CD4-positive, alpha-beta T cell (primary cell): ENCODE results near the gene KIAA0319L. TPM values are rescaled to one million over a fixed set of nuclear protein-coding genes. Genes with fewer than 3 reads are reported as not detected.
A peak's percentile ranks its signal among the peaks of the same experiment; 100 is the strongest.

Source experiments
- ATAC-seq: fragments of 200-7000 bp; cut with Tn5 transposase; one replicate; pipeline ENCODE4 v1.10.0; 2022; ENCODE audit warnings: mild to moderate bottlenecking; ENCODE audit not compliant: poor library complexity
- CTCF ChIA-PET: fragments of 350-600 bp; sonication (Branson Sonifier 250); formaldehyde crosslinking; loops from one replicate; lab custom pipeline; 2021; ENCODE audit warnings: antibody characterized with exemption, inconsistent platforms; lab: Charles Lee
- POLR2A ChIA-PET: fragments of 350-600 bp; sonication (Branson Sonifier 250); formaldehyde crosslinking; loops from one replicate; lab custom pipeline; 2021; ENCODE audit warnings: antibody characterized with exemption, inconsistent platforms; lab: Charles Lee
- DNase-seq, 14 experiments: peaks; one replicate each; pipeline ENCODE4 v3.0.0-alpha.2; 2013 to 2020; ENCODE audit warnings: mixed read lengths in 2 of 14
- H3K27ac ChIP-seq, 2 donors: one replicate each; pipeline versions ENCODE4 v1.5.1 to v1.7.0; 2013; ENCODE audit warnings: low read length in 2 of 2, low read depth in 1 of 2, mild to moderate bottlenecking in 1 of 2
- H3K27me3 ChIP-seq, 2 experiments: 1 replicate in 1 of 2; 2 replicates in 1 of 2; pipeline versions ENCODE4 v1.6.1 to v1.7.0; 2013; ENCODE audit warnings: low read length in 2 of 2, control low read depth in 1 of 2, mild to moderate bottlenecking in 1 of 2, moderate library complexity in 1 of 2; ENCODE audit not compliant: insufficient read depth in 2 of 2, control insufficient read depth in 1 of 2
- H3K36me3 ChIP-seq: one replicate; pipeline ENCODE4 v1.6.1; 2013; ENCODE audit warnings: low read length, control low read depth; ENCODE audit not compliant: insufficient read depth
- H3K4me1 ChIP-seq: one replicate; pipeline ENCODE4 v1.6.1; 2013; ENCODE audit warnings: low read length, control low read depth; ENCODE audit not compliant: insufficient read depth
- H3K4me3 ChIP-seq: one replicate; pipeline ENCODE4 v1.5.1; 2013; ENCODE audit warnings: mild to moderate bottlenecking, low read length, moderate library complexity
- H3K9me3 ChIP-seq, 2 experiments: 1 replicate in 1 of 2; 2 replicates in 1 of 2; pipeline versions ENCODE4 v1.6.1 to v1.7.0; 2013; ENCODE audit warnings: low read length in 2 of 2, mild to moderate bottlenecking in 2 of 2, control low read depth in 1 of 2, moderate library complexity in 1 of 2; ENCODE audit not compliant: control insufficient read depth in 1 of 2, insufficient read depth in 1 of 2
- H3K27ac Mint-ChIP-seq: one replicate; pipeline ENCODE4 v1.8.0; 2020; ENCODE audit warnings: mixed read lengths
- H3K27me3 Mint-ChIP-seq: one replicate; pipeline ENCODE4 v1.8.0; 2021; ENCODE audit warnings: mixed read lengths
- H3K36me3 Mint-ChIP-seq: one replicate; pipeline ENCODE4 v1.8.0; 2021; ENCODE audit warnings: low read depth, mixed read lengths
- H3K4me1 Mint-ChIP-seq: one replicate; pipeline ENCODE4 v1.8.0; 2021; ENCODE audit warnings: low read depth, mixed read lengths
- H3K4me3 Mint-ChIP-seq: one replicate; pipeline ENCODE4 v1.8.0; 2020; ENCODE audit warnings: mild to moderate bottlenecking, mixed read lengths
- H3K9me3 Mint-ChIP-seq: one replicate; pipeline ENCODE4 v1.8.0; 2020; ENCODE audit warnings: mixed read lengths
- intact Hi-C, 2 experiments: fragments of 100-400 bp; cut with DNase I in 1 of 2; cut with micrococcal nuclease in 1 of 2; formaldehyde crosslinking; loops; one replicate each; pipeline versions ENCODE4 v1.15.1 to v1.9.0; 2023 to 2025; cut with DNase I, micrococcal nuclease
- total RNA-seq, 174 experiments: library from RNA in 2 of 174; stranded (reverse) in 2 of 174; gene quantifications; one replicate each; pipeline ENCODE4 v1.2.3 and lab custom pipeline; 2021 to 2026
- TF ChIP-seq, protein P1 (sequence below): fragments of 200-600 bp; IDR thresholded peaks from one replicate; pipeline ENCODE4 v1.8.0; 2022; ENCODE audit warnings: antibody characterized with exemption, mild to moderate bottlenecking

The KIAA0319L gene
- total RNA-seq, 2 experiments from 2014 or later, result 50.9 to 53.3 TPM

DNA sequence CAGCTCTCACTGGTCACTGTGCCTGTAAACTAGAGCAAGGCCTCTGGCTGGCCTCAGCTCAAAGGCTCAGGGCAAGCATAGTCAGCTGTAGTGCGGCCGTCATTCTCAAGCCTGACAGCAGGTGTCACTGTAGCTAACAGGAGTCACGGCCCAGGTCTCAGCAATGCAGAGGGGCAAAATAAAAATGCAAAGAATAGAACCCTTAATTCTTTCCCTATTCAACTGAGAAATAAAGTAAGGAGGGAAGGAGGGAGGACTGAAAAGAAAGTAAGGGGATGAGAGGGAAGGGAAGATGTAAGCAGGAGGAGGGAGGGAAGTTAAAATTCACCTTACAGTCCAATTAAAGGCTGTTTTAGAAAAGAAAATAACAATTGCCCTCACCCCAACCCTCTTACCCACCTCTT, 106.1 kb downstream of the KIAA0319L start:
- Mint-ChIP-seq H3K4me1 (peaks cover 36% of the 10 kb centered on the region), H3K27ac (peak overlapping the region; percentile 47), H3K4me3 (no peak overlapping the region), H3K9me3 (no peaks in the 10 kb centered on the region), H3K27me3 (no peaks in the 10 kb centered on the region), H3K36me3 (peaks cover 44% of the 10 kb centered on the region)
- H3K36me3 ChIP-seq, result peaks cover 65% of the 10 kb centered on the region
- peak overlapping the region in 1 of 2 donors; percentile 43 for H3K27ac ChIP-seq
- H3K4me1 ChIP-seq, result peaks cover 19% of the 10 kb centered on the region
- DNase-seq (peak; percentile 63 to 86 (median 76)), ATAC-seq (peak; percentile 97)
- intact Hi-C loops, result loop anchor here (1.0 to 5.0 kb wide), 8 partner anchors 56 to 324 kb away; partner anchors contain the start of gene C1orf216 (in 1 of the 2)
- no peaks in the 10 kb centered on the region for H3K9me3 ChIP-seq
- TF ChIP-seq, protein P1, sequence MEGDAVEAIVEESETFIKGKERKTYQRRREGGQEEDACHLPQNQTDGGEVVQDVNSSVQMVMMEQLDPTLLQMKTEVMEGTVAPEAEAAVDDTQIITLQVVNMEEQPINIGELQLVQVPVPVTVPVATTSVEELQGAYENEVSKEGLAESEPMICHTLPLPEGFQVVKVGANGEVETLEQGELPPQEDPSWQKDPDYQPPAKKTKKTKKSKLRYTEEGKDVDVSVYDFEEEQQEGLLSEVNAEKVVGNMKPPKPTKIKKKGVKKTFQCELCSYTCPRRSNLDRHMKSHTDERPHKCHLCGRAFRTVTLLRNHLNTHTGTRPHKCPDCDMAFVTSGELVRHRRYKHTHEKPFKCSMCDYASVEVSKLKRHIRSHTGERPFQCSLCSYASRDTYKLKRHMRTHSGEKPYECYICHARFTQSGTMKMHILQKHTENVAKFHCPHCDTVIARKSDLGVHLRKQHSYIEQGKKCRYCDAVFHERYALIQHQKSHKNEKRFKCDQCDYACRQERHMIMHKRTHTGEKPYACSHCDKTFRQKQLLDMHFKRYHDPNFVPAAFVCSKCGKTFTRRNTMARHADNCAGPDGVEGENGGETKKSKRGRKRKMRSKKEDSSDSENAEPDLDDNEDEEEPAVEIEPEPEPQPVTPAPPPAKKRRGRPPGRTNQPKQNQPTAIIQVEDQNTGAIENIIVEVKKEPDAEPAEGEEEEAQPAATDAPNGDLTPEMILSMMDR, result peak; percentile 83
- no peak overlapping the region for H3K4me3 ChIP-seq
- H3K27me3 ChIP-seq, result no peaks in the 10 kb centered on the region
- POLR2A ChIA-PET, result interaction anchor here (0.6 to 3.3 kb wide), 19 partner anchors 9 to 318 kb away, joined by 3 to 33 read pairs (median 4); partner anchors contain the start of genes CLSPN, KIAA0319L and NCDN
- CTCF ChIA-PET, result interaction anchor here (0.7 to 3.7 kb wide), 26 partner anchors 9 to 276 kb away, joined by 3 to 41 read pairs (median 7); partner anchors contain the start of gene KIAA0319L

DNA sequence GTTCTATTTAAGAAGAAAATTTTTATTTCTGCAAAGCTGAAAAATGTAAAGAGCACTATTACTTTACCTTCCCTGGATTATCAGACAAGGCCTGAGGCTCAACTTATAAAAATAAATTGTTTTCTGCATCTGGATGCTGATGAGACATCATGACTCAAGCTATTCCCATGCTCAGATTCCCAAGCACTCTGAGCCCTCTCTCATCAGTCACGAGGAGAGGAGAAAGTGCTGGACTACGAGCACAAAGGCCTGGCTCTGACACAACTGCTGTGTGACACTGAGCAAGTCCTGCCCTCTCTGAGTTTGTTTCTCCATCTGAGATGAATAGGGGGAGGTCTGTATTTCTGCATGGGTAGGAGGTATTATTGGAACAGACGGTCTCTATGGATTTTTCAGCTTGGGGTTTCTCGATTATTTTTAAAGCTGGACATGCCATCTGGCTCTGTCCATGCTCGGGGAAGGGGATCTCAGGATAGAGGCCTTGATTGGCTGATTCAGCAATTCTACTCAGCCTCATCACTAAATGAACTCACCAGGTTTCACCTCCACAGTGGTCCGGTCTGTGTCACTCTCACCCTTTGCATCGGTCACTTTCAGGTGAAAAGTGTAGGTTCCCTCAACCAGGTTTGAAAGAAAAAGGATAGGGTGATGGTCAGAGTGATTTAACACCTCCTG, 107.7 kb downstream of the KIAA0319L start:
- Mint-ChIP-seq H3K9me3 (no peaks in the 10 kb centered on the region), H3K27ac (no peak overlapping the region), H3K4me1 (peaks cover 34% of the 10 kb centered on the region), H3K4me3 (no peak overlapping the region), H3K36me3 (peaks cover 31% of the 10 kb centered on the region), H3K27me3 (no peaks in the 10 kb centered on the region)
- H3K27ac ChIP-seq, result no peak overlapping the region
- no peaks in the 10 kb centered on the region for H3K9me3 ChIP-seq
- H3K4me1 ChIP-seq, result peaks cover 19% of the 10 kb centered on the region
- no peak for DNase-seq
- POLR2A ChIA-PET, result interaction anchor here (1.1 to 1.3 kb wide), 2 partner anchors 108 to 112 kb away, joined by 3 read pairs; partner anchors contain the start of genes KIAA0319L and NCDN
- H3K27me3 ChIP-seq, result no peaks in the 10 kb centered on the region
- intact Hi-C loops, result loop anchor here (2.0 to 5.0 kb wide), 6 partner anchors 57 to 325 kb away; partner anchors contain the start of gene C1orf216 (in 1 of the 2)
- TF ChIP-seq, protein P1, result no peak
- CTCF ChIA-PET, result interaction anchor here (0.5 to 3.7 kb wide), 4 partner anchors 9 to 321 kb away, joined by 3 to 41 read pairs (median 13); no protein-coding TSS in a partner anchor
- no peak for ATAC-seq
- H3K36me3 ChIP-seq, result peaks cover 68% of the 10 kb centered on the region
- no peak overlapping the region for H3K4me3 ChIP-seq

DNA sequence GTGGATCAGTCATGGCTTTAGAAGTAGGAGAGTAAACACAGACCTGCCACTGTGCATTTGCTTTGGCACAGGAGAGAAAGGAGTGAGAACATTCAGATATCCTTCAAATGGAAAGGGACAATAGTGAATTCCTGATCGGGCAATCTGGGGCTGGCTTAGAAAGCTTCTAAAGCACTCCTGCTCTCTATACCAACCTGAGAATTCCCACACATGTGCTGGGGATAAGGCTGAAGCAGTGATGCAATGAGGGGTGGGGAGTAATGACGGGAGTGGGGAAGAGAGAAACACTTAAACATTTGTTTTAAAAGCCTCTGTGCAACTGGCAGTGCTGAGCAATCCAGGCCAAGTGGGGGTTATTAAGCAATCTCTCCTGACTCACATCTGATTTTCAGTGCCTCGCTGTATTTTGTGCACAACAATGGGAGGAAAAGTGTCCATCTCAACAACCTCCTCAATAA, 108.8 kb downstream of the KIAA0319L start:
- peaks cover 36% of the 10 kb centered on the region for H3K4me1 Mint-ChIP-seq
- peaks cover 23% of the 10 kb centered on the region for H3K4me1 ChIP-seq

More for the DNA sequence above, 108.8 kb downstream of the KIAA0319L start:
- intact Hi-C loops, result no loop called here
- ATAC-seq (no peak), DNase-seq (peak in 2 of 14 experiments; percentile 37 to 49)
- Histone ChIP-seq H3K4me3 (no peak overlapping the region), H3K27me3 (no peaks in the 10 kb centered on the region), H3K36me3 (peaks cover 68% of the 10 kb centered on the region), H3K9me3 (no peaks in the 10 kb centered on the region), H3K27ac (no peak overlapping the region)
- ChIA-PET POLR2A (interaction anchor here (1.1 kb wide), 1 partner anchor 113 kb away, joined by 3 read pairs; no protein-coding TSS in a partner anchor), CTCF (no interaction called here)
- Mint-ChIP-seq H3K27me3 (no peaks in the 10 kb centered on the region), H3K9me3 (no peaks in the 10 kb centered on the region), H3K36me3 (peaks cover 20% of the 10 kb centered on the region), H3K27ac (no peak overlapping the region), H3K4me3 (no peak overlapping the region)
- TF ChIP-seq, protein P1, result no peak
